Vagina (tissue), 2 donors: ENCODE results near the gene SETBP1.

Experiments used
- CTCF ChIP-seq, 3 experiments: fragments of 450-650 bp in 2 of 3; fragments of 200-600 bp in 1 of 3; sonication (generic) in 1 of 3; IDR thresholded peaks; one replicate each; pipeline ENCODE4 v1.5.1; 2017 to 2019; ENCODE audit warnings: antibody characterized with exemption in 3 of 3, mild to moderate bottlenecking in 2 of 3, moderate library complexity in 2 of 3
- POLR2A ChIP-seq, 2 donors: fragments of 450-650 bp; IDR thresholded peaks; one replicate each; pipeline ENCODE4 v1.6.1; 2017; ENCODE audit warnings: antibody characterized with exemption in 2 of 2, mild to moderate bottlenecking in 2 of 2, moderate library complexity in 2 of 2
- POLR2AphosphoS5 ChIP-seq, 2 donors: sonication (generic); formaldehyde crosslinking; IDR thresholded peaks; one replicate each; pipeline ENCODE4 v1.9.0; 2017; ENCODE audit warnings: antibody characterized with exemption in 2 of 2, mild to moderate bottlenecking in 2 of 2, low read depth in 1 of 2; ENCODE audit not compliant: insufficient read depth in 1 of 2

DNA sequence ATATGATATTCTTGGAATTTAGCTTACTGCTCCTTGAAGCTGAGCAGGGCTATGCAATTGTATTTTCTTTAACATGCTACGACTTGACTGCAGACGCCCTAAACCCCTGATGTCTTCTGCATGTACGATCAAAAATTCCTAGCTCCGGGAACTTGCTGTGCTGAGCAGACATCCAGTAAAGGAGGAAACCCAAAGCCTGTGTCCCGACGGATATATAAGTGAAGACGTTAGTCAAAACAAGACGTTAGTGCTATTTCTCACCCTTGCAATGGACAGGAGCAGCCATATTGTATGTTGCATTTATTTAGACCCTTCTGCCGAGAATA lies 51.5 kb downstream of the SETBP1 start:
- no peak for TF ChIP-seq CTCF (IDR thresholded peaks at IDR 0.05)
- TF ChIP-seq POLR2AphosphoS5 (IDR thresholded peaks at IDR 0.05; ENCODE audit: insufficient read depth in 1 of 2, low read depth in 1 of 2), result no peak
- TF ChIP-seq POLR2A (IDR thresholded peaks at IDR 0.05), result no peak
